Calu3 (cell line): Measurements from ENCODE around the gene ZCCHC24. TPM values are rescaled to one million over a fixed set of nuclear protein-coding genes. Genes with fewer than 3 reads are reported as not detected.

Source experiments
- BruUV-seq: library from RNA; stranded (reverse); fragments of 400-500 nt; replicated peaks from 2 replicates; lab custom pipeline; 2021; lab: Mats Ljungman, UMichigan
- CTCF ChIA-PET: fragments of 300-600 bp; sonication (Branson Sonifier 250); formaldehyde crosslinking; loops from one replicate; lab custom pipeline; 2022; ENCODE audit warnings: antibody characterized with exemption; lab: Charles Lee
- DNase-seq: peaks from one replicate; pipeline ENCODE4 v3.0.0; 2022
- H3K27ac Mint-ChIP-seq: one replicate; pipeline ENCODE4 v1.8.0; 2022; ENCODE audit warnings: mixed read lengths; ENCODE audit not compliant: unreplicated experiment
- H3K27me3 Mint-ChIP-seq: one replicate; pipeline ENCODE4 v1.8.0; 2022; ENCODE audit warnings: mixed read lengths; ENCODE audit not compliant: unreplicated experiment
- H3K36me3 Mint-ChIP-seq: one replicate; pipeline ENCODE4 v1.8.0; 2022; ENCODE audit warnings: mild to moderate bottlenecking, moderate library complexity, mixed read lengths; ENCODE audit not compliant: insufficient read depth, unreplicated experiment
- H3K4me1 Mint-ChIP-seq: one replicate; pipeline ENCODE4 v1.8.0; 2022; ENCODE audit warnings: mild to moderate bottlenecking, low read depth, mixed read lengths; ENCODE audit not compliant: unreplicated experiment
- H3K4me3 Mint-ChIP-seq: one replicate; pipeline ENCODE4 v1.8.0; 2022; ENCODE audit warnings: mild to moderate bottlenecking, low read depth, moderate library complexity, mixed read lengths; ENCODE audit not compliant: unreplicated experiment
- H3K9me3 Mint-ChIP-seq: one replicate; pipeline ENCODE4 v1.8.0; 2022; ENCODE audit warnings: low read depth, mixed read lengths; ENCODE audit not compliant: unreplicated experiment
- CTCF ChIP-seq: fragments of 200-600 bp; IDR thresholded peaks from one replicate; pipeline ENCODE4 v1.8.0; 2022; ENCODE audit warnings: antibody characterized with exemption; ENCODE audit not compliant: unreplicated experiment
- intact Hi-C: fragments of 100-400 bp; cut with micrococcal nuclease; formaldehyde crosslinking; loops from one replicate; pipeline ENCODE4 v1.10.0; 2022; ENCODE audit not compliant: unreplicated experiment
- total RNA-seq: library from RNA; stranded (reverse); gene quantifications from 2 replicates; pipeline ENCODE4 v1.2.3, GENCODE V29; 2022

ZCCHC24 gene
- total RNA-seq, 1 experiment from 2014 or later = 1.4 TPM

- Mint-ChIP-seq H3K27ac (no peak overlapping the region), H3K27me3 (peaks cover 30% of the 10 kb centered on the region), H3K4me3 (no peak overlapping the region), H3K4me1 (peaks cover 15% of the 10 kb centered on the region), H3K9me3 (no peaks in the 10 kb centered on the region), H3K36me3 (no peaks in the 10 kb centered on the region)
- CTCF ChIA-PET = interaction anchor here (0.6 kb wide), 1 partner anchor 429 kb away, joined by 3 read pairs; no protein-coding TSS in a partner anchor
- intact Hi-C loops = loop anchor here (5.0 kb wide), 1 partner anchor 64 kb away; no protein-coding TSS in a partner anchor
- DNase-seq = no peak
- TF ChIP-seq CTCF = no peak
- BruUV-seq = no TSS peak
Measured at GRCh38 chr10:79402951-79403350, 42.5 kb downstream of the ZCCHC24 start.

GRCh38 chr10:79402625-79402946 lies 42.8 kb downstream of the ZCCHC24 start:
- no TSS peak for BruUV-seq
- TF ChIP-seq CTCF = no peak
- DNase-seq = no peak
- no peaks in the 10 kb centered on the region for H3K9me3 Mint-ChIP-seq
- intact Hi-C loops = loop anchor here (5.0 kb wide), 1 partner anchor 65 kb away; no protein-coding TSS in a partner anchor
- peaks cover 15% of the 10 kb centered on the region for H3K4me1 Mint-ChIP-seq
- no peak overlapping the region for H3K27ac Mint-ChIP-seq
- CTCF ChIA-PET = no interaction called here
- no peaks in the 10 kb centered on the region for H3K36me3 Mint-ChIP-seq
- no peak overlapping the region for H3K4me3 Mint-ChIP-seq
- H3K27me3 Mint-ChIP-seq = peaks cover 30% of the 10 kb centered on the region

GRCh38 chr10:79401015-79401921 lies 44.2 kb downstream of the ZCCHC24 start:
- no peak for DNase-seq
- intact Hi-C loops = loop anchor here (5.0 kb wide), 1 partner anchor 66 kb away; no protein-coding TSS in a partner anchor
- no TSS peak for BruUV-seq
- no peak overlapping the region for H3K27ac Mint-ChIP-seq
- H3K36me3 Mint-ChIP-seq = no peaks in the 10 kb centered on the region
- peaks cover 15% of the 10 kb centered on the region for H3K4me1 Mint-ChIP-seq
- H3K4me3 Mint-ChIP-seq = no peak overlapping the region
- no peaks in the 10 kb centered on the region for H3K9me3 Mint-ChIP-seq
- CTCF ChIA-PET = interaction anchor here (0.9 kb wide), 1 partner anchor 12 kb away, joined by 3 read pairs; no protein-coding TSS in a partner anchor
- TF ChIP-seq CTCF = no peak
- peaks cover 32% of the 10 kb centered on the region for H3K27me3 Mint-ChIP-seq

GRCh38 chr10:79400146-79401004 lies 45.0 kb downstream of the ZCCHC24 start:
- DNase-seq = peak; percentile 70
- peak; percentile 67 for TF ChIP-seq CTCF
- Mint-ChIP-seq H3K27me3 (peaks cover 38% of the 10 kb centered on the region), H3K4me1 (peaks cover 15% of the 10 kb centered on the region), H3K9me3 (no peaks in the 10 kb centered on the region), H3K27ac (no peak overlapping the region), H3K36me3 (no peaks in the 10 kb centered on the region), H3K4me3 (no peak overlapping the region)
- intact Hi-C loops = loop anchor here (5.0 kb wide), 1 partner anchor 67 kb away; no protein-coding TSS in a partner anchor
- BruUV-seq = no TSS peak
- CTCF ChIA-PET = interaction anchor here (0.9 kb wide), 1 partner anchor 11 kb away, joined by 3 read pairs; no protein-coding TSS in a partner anchor
